GM12878 (cell line): Measurements from ENCODE around the gene KRT28. TPM values are rescaled to one million over a fixed set of nuclear protein-coding genes. Genes with fewer than 3 reads are reported as not detected.

Experiments used
- ATAC-seq: fragments of 200-7000 bp; cut with Tn5 transposase; 3 replicates; pipeline ENCODE4 v1.9.1; 2020; ENCODE audit warnings: mild to moderate bottlenecking, moderate library complexity
- BruUV-seq: library from RNA; stranded (reverse); fragments of 400-500 nt; replicated peaks from 2 replicates; lab custom pipeline; 2021; lab: Mats Ljungman, UMichigan
- CTCF ChIA-PET: fragments of 300-600 bp; sonication (Branson Sonifier 250); formaldehyde crosslinking; extraction: SDS; loops from one replicate; lab custom pipeline; 2021; ENCODE audit warnings: inconsistent platforms; lab: Yijun Ruan, JAX
- POLR2A ChIA-PET: fragments of 350-600 bp; formaldehyde crosslinking; extraction: SDS; loops from one replicate; lab custom pipeline; 2021; ENCODE audit warnings: inconsistent platforms; lab: Charles Lee
- RAD21 ChIA-PET: fragments of 300-600 bp; sonication (Branson Sonifier 250); formaldehyde crosslinking; loops from one replicate; lab custom pipeline; 2023; ENCODE audit warnings: antibody characterized with exemption; ENCODE audit not compliant: unreplicated experiment; lab: Charles Lee
- SMC1A ChIA-PET: fragments of 300-600 bp; sonication (Branson Sonifier 250); formaldehyde crosslinking; loops from one replicate; lab custom pipeline; 2023; ENCODE audit not compliant: unreplicated experiment, uncharacterized antibody; lab: Charles Lee
- DNase-seq: peaks from one replicate; pipeline ENCODE4 v3.0.0-alpha.2; 2011; ENCODE audit warnings: low read depth, low spot score
- FAIRE-seq: peaks from 3 replicates; lab custom pipeline; 2011; peaks lifted over from hg19 to GRCh38; lab: Jason Lieb, UNC
- H2AFZ ChIP-seq: 2 replicates; pipeline ENCODE4 v1.6.0; 2011; ENCODE audit warnings: low read depth, low read length, control low read depth; ENCODE audit not compliant: control insufficient read depth
- H3K27ac ChIP-seq: 2 replicates; pipeline ENCODE4 v1.5.1; 2011; ENCODE audit warnings: control low read depth; ENCODE audit not compliant: control insufficient read depth, insufficient read depth
- H3K27me3 ChIP-seq, 2 experiments: replicated peaks in 1 of 2; 2 replicates each; pipeline versions ENCODE4 v1.6.0 to v1.6.1; 2011; ENCODE audit warnings: low read length in 1 of 2; ENCODE audit not compliant: control insufficient read depth in 2 of 2, insufficient read depth in 2 of 2
- H3K36me3 ChIP-seq, 2 experiments: 2 replicates each; pipeline ENCODE4 v1.5.1; 2011; ENCODE audit warnings: low read length in 1 of 2; ENCODE audit not compliant: control insufficient read depth in 2 of 2, insufficient read depth in 2 of 2
- H3K4me1 ChIP-seq: 2 replicates; pipeline ENCODE4 v1.6.1; 2011; ENCODE audit warnings: mild to moderate bottlenecking, low read length, moderate library complexity, mixed read lengths; ENCODE audit not compliant: control insufficient read depth, insufficient read depth
- H3K4me2 ChIP-seq: 2 replicates; pipeline ENCODE4 v1.6.0; 2011; ENCODE audit warnings: control low read depth; ENCODE audit not compliant: control insufficient read depth, insufficient read depth
- H3K4me3 ChIP-seq: fragments of 200-600 bp; sonication (generic); 2 replicates; pipeline ENCODE4 v1.5.1; 2016
- H3K79me2 ChIP-seq: 2 replicates; pipeline ENCODE4 v1.6.0; 2011; ENCODE audit warnings: low read length; ENCODE audit not compliant: control insufficient read depth, insufficient read depth
- H3K9ac ChIP-seq: 2 replicates; pipeline ENCODE4 v1.8.0; 2011; ENCODE audit warnings: low read length, control low read depth, mixed read lengths; ENCODE audit not compliant: control insufficient read depth, insufficient read depth
- H3K9me3 ChIP-seq: replicated peaks from 3 replicates; pipeline ENCODE4 v1.5.1; 2011; ENCODE audit warnings: mild to moderate bottlenecking, low read length; ENCODE audit not compliant: control insufficient read depth, insufficient read depth
- H4K20me1 ChIP-seq: 2 replicates; pipeline ENCODE4 v1.6.0; 2011; ENCODE audit not compliant: control insufficient read depth, insufficient read depth
- CBFB ChIP-seq: IDR thresholded peaks from 2 replicates; pipeline ENCODE4 v1.6.1; 2016; ENCODE audit warnings: antibody characterized with exemption, low read depth
- CBX3 ChIP-seq: fragments of 200-600 bp; sonication (generic); IDR thresholded peaks from 2 replicates; pipeline ENCODE4 v1.6.1; 2016; ENCODE audit warnings: low read depth, borderline replicate concordance
- MXI1 ChIP-seq: fragments of 150-350 bp; IDR thresholded peaks from 2 replicates; pipeline ENCODE4 v1.6.1; 2011; ENCODE audit warnings: low read depth, mild to moderate bottlenecking, inconsistent platforms, low read length, improper control_type of control experiment
- MYB ChIP-seq: fragments of 150-350 bp; IDR thresholded peaks from 2 replicates; pipeline ENCODE4 v1.6.1; 2014; ENCODE audit warnings: mild to moderate bottlenecking, low read depth, low read length, borderline replicate concordance
- WGBS: methylation state at CpG from one replicate; pipeline ENCODE4 v1.1.6; 2016; ENCODE audit warnings: low lambda C conversion rate; ENCODE audit not compliant: insufficient replicate concordance, insufficient coverage; ENCODE audit errors: missing lambda C conversion rate; 5-methylcytosine and 5-hydroxymethylcytosine counted together
- in situ Hi-C: fragments of 300-500 bp; cut with MboI; formaldehyde crosslinking; loops from 9 replicates; pipeline ENCODE4 v1.14.3; 2018; ENCODE audit warnings: mixed read lengths
- intact Hi-C: fragments of 100-400 bp; cut with micrococcal nuclease; formaldehyde crosslinking; loops from one replicate; pipeline ENCODE4 v1.14.2; 2022; ENCODE audit not compliant: unreplicated experiment
- polyA plus RNA-seq, 11 experiments: library from polyadenylated mRNA; depleted of rRNA in 4 of 11; unstranded in 6 of 11; stranded (reverse) in 5 of 11; fragments of >200 nt; fragmentation: Nextera tagmentation in 4 of 11; fragmentation: Illumina TruSeq in 1 of 11; extraction: Ambion mirVana in 4 of 11; extraction: Trizol in 1 of 11; gene quantifications; 1 replicate in 1 of 11; 2 replicates in 10 of 11; pipeline versions ENCODE4 v1.2.1 to v1.2.3, GENCODE V29; 2011 to 2016; ENCODE audit warnings: inconsistent platforms in 2 of 11, missing spikeins in 2 of 11, low read depth in 1 of 11
- total RNA-seq, 4 experiments: library from RNA; depleted of rRNA in 3 of 4; stranded (reverse); fragments of >200 nt in 3 of 4; fragmentation: Illumina TruSeq in 1 of 4; extraction: Trizol in 1 of 4; gene quantifications; 2 replicates each; pipeline versions ENCODE4 v1.2.1 to v1.2.3, GENCODE V29; 2013 to 2021
- TF ChIP-seq, protein P1 (sequence below): fragments of 450-650 bp; conservative IDR thresholded peaks from 2 replicates; pipeline ENCODE4 v1.6.1; 2017; ENCODE audit warnings: mild to moderate bottlenecking, moderate library complexity

The KRT28 gene
- total and polyA plus RNA-seq, 10 of the 15 experiments (the other 5 are each of a cell fraction or from before 2014, with no cell fraction given), result not detected

DNA sequence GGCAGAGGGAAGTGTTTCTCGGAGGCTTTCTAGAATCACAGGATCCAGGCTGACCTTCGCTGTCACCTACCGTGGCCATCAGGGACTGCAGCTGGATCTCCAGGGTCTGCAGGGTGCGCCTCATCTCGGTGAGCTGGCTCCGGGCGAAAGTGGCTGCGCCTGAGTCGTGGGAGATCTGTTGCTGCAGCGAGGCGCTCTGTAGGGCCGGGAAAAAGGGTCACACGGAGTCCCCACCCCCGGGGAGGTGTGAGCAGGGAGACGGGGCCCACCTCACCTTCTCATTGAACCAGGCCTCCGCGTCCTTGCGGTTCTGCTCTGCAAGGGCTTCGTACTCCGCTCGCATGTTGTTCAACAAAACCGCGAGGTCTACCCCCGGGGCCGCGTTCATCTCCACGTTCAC, 2.9 kb downstream of the KRT28 start (continued):
- TF ChIP-seq, protein P1, sequence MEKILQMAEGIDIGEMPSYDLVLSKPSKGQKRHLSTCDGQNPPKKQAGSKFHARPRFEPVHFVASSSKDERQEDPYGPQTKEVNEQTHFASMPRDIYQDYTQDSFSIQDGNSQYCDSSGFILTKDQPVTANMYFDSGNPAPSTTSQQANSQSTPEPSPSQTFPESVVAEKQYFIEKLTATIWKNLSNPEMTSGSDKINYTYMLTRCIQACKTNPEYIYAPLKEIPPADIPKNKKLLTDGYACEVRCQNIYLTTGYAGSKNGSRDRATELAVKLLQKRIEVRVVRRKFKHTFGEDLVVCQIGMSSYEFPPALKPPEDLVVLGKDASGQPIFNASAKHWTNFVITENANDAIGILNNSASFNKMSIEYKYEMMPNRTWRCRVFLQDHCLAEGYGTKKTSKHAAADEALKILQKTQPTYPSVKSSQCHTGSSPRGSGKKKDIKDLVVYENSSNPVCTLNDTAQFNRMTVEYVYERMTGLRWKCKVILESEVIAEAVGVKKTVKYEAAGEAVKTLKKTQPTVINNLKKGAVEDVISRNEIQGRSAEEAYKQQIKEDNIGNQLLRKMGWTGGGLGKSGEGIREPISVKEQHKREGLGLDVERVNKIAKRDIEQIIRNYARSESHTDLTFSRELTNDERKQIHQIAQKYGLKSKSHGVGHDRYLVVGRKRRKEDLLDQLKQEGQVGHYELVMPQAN, result no peak
- TF ChIP-seq MYB (no peak), CBX3 (no peak), CBFB (no peak)

- H3K27me3 ChIP-seq, result peaks cover 2 to 9% of the 10 kb centered on the region in 2 experiments; a peak in 1 of 4 replicates
- RAD21 ChIA-PET, result interaction anchor here (0.6 to 1.3 kb wide), 3 partner anchors 24 to 180 kb away, joined by 3 to 5 read pairs (median 4); no protein-coding TSS in a partner anchor
- no peaks in the 10 kb centered on the region for H3K4me1 ChIP-seq
- H3K4me2 ChIP-seq, result no peak overlapping the region
- no peaks in the 10 kb centered on the region for H3K36me3 ChIP-seq
- in situ Hi-C loops (no loop called here), intact Hi-C loops (loop anchor here (10.0 kb wide), 1 partner anchor 250 kb away; no protein-coding TSS in a partner anchor)
- no peak for TF ChIP-seq MXI1
- SMC1A ChIA-PET, result interaction anchor here (0.7 to 1.5 kb wide), 5 partner anchors 10 to 234 kb away, joined by 3 to 4 read pairs (median 3); no protein-coding TSS in a partner anchor
- no peak overlapping the region for H3K4me3 ChIP-seq
- POLR2A ChIA-PET, result no interaction called here
- H3K79me2 ChIP-seq, result no peaks in the 10 kb centered on the region
- H4K20me1 ChIP-seq, result no peaks in the 10 kb centered on the region
- WGBS, result 38% methylated on average over 10 of the region's 10 CpGs
- H2AFZ ChIP-seq, result no peak overlapping the region
- no peak overlapping the region for H3K27ac ChIP-seq
- ATAC-seq (no peak), DNase-seq (no peak), FAIRE-seq (no peak)
- no peak overlapping the region for H3K9ac ChIP-seq
- no TSS peak for BruUV-seq
- H3K9me3 ChIP-seq, result no peaks in the 10 kb centered on the region
- CTCF ChIA-PET, result interaction anchor here (1.1 to 1.6 kb wide), 4 partner anchors 12 to 871 kb away, joined by 3 to 5 read pairs (median 4); no protein-coding TSS in a partner anchor
Observed at GRCh38 chr17:40795019-40795667, 4.6 kb downstream of the KRT28 start.
